GM23248 (cell line): Measurements from ENCODE around the gene COX5A. TPM values are rescaled to one million over a fixed set of nuclear protein-coding genes. Genes with fewer than 3 reads are reported as not detected.
A peak's percentile ranks its signal among the peaks of the same experiment; 100 is the strongest.

Experiments
- DNase-seq: peaks from one replicate; pipeline ENCODE4 v3.0.0-alpha.2; 2015
- H2AFZ ChIP-seq: fragments of 200-600 bp; sonication (generic); 2 replicates; pipeline ENCODE4 v1.6.1; 2016; ENCODE audit warnings: antibody characterized with exemption
- H3F3A ChIP-seq: fragments of 200-600 bp; sonication (generic); 2 replicates; pipeline ENCODE4 v1.6.1; 2016; ENCODE audit warnings: mild to moderate bottlenecking, antibody characterized with exemption, mixed run types; ENCODE audit not compliant: insufficient read depth
- H3K27ac ChIP-seq: fragments of 200-600 bp; sonication (generic); 2 replicates; pipeline ENCODE4 v1.5.1; 2016; ENCODE audit warnings: mild to moderate bottlenecking
- H3K27me3 ChIP-seq: fragments of 200-600 bp; sonication (generic); replicated peaks from 2 replicates; pipeline ENCODE4 v1.6.1; 2016; ENCODE audit warnings: mild to moderate bottlenecking; ENCODE audit not compliant: insufficient read depth
- H3K36me3 ChIP-seq: fragments of 200-600 bp; sonication (generic); 2 replicates; pipeline ENCODE4 v1.6.1; 2016; ENCODE audit warnings: low read depth, mild to moderate bottlenecking
- H3K4me1 ChIP-seq: fragments of 200-600 bp; sonication (generic); 2 replicates; pipeline ENCODE4 v1.6.1; 2016; ENCODE audit warnings: mild to moderate bottlenecking; ENCODE audit not compliant: insufficient read depth
- H3K4me2 ChIP-seq: fragments of 200-600 bp; sonication (generic); one replicate; pipeline ENCODE4 v1.6.1; 2016; ENCODE audit warnings: mild to moderate bottlenecking; ENCODE audit not compliant: unreplicated experiment
- H3K4me3 ChIP-seq: fragments of 200-600 bp; sonication (generic); 2 replicates; pipeline ENCODE4 v1.5.1; 2016; ENCODE audit warnings: mild to moderate bottlenecking
- H3K79me2 ChIP-seq: fragments of 200-600 bp; sonication (generic); 2 replicates; pipeline ENCODE4 v1.6.1; 2016; ENCODE audit warnings: mild to moderate bottlenecking; ENCODE audit not compliant: insufficient read depth
- H3K9ac ChIP-seq: fragments of 200-600 bp; sonication (generic); 2 replicates; pipeline ENCODE4 v1.6.1; 2016; ENCODE audit warnings: mild to moderate bottlenecking
- H3K9me2 ChIP-seq: fragments of 200-600 bp; sonication (generic); 2 replicates; pipeline ENCODE4 v1.6.1; 2016; ENCODE audit warnings: mixed run types, mild to moderate bottlenecking, moderate library complexity; ENCODE audit not compliant: insufficient read depth
- H3K9me3 ChIP-seq: fragments of 200-600 bp; sonication (generic); one replicate; pipeline ENCODE4 v1.6.1; 2017; ENCODE audit warnings: low read depth
- H4K20me1 ChIP-seq: fragments of 200-600 bp; sonication (generic); 2 replicates; pipeline ENCODE4 v1.6.0; 2016; ENCODE audit not compliant: insufficient read depth
- EZH2 ChIP-seq: fragments of 200-600 bp; sonication (generic); IDR thresholded peaks from 2 replicates; pipeline ENCODE4 v1.6.1; 2018; ENCODE audit warnings: antibody characterized with exemption, mild to moderate bottlenecking; ENCODE audit not compliant: insufficient read depth, poor library complexity, severe bottlenecking
- EZH2phosphoT487 ChIP-seq: fragments of 200-600 bp; sonication (generic); IDR thresholded peaks from 2 replicates; pipeline ENCODE4 v1.6.1; 2018; ENCODE audit warnings: antibody characterized with exemption, moderate library complexity, mild to moderate bottlenecking, low read depth; ENCODE audit not compliant: insufficient read depth
- WGBS, 2 experiments: methylation state at CpG; one replicate each; pipeline ENCODE4 v1.1.6; 2015 to 2017; ENCODE audit warnings: low lambda C conversion rate in 2 of 2, low coverage in 1 of 2; ENCODE audit errors: missing lambda C conversion rate in 2 of 2; 5-methylcytosine and 5-hydroxymethylcytosine counted together
- in situ Hi-C: fragments of 300-500 bp; cut with MboI; formaldehyde crosslinking; loops from 2 replicates; pipeline ENCODE4 v1.15.0; 2020
- polyA plus RNA-seq: library from polyadenylated mRNA; unstranded; fragments of >200 nt; fragmentation: Nextera tagmentation; extraction: Ambion mirVana; gene quantifications from 2 replicates; pipeline ENCODE4 v1.2.1, GENCODE V29; 2016
- total RNA-seq: library from RNA; depleted of rRNA; stranded (reverse); fragments of >200 nt; shearing (Covaris generic); gene quantifications from 2 replicates; pipeline ENCODE4 v1.2.3, GENCODE V29; 2014

The COX5A gene
- total and polyA plus RNA-seq, 2 experiments from 2014 or later: 48.2 to 321 TPM

GRCh38 chr15:74907163-74907870 is 30.6 kb downstream of the COX5A start:
- H4K20me1 ChIP-seq: 0 out of 2 replicates have a peak, but pooled peaks cover 6% of the 10 kb centered on the region
- DNase-seq: peak; percentile 65
- H3F3A ChIP-seq: peaks cover 16% of the 10 kb centered on the region
- H3K79me2 ChIP-seq: peaks cover 37% of the 10 kb centered on the region
- peak overlapping the region; percentile 91 for H3K4me2 ChIP-seq
- H3K4me1 ChIP-seq: peaks cover 12% of the 10 kb centered on the region
- in situ Hi-C loops: no loop called here
- peak overlapping the region; percentile 98 for H3K4me3 ChIP-seq
- no peaks in the 10 kb centered on the region for H3K27me3 ChIP-seq
- 45 to 47% methylated on average over 8 of the region's 8 CpGs for WGBS, 2 experiments
- peak overlapping the region; percentile 88 for H3K27ac ChIP-seq
- TF ChIP-seq EZH2 (no peak), EZH2phosphoT487 (no peak)
- no peaks in the 10 kb centered on the region for H3K9me3 ChIP-seq
- H3K9me2 ChIP-seq: no peaks in the 10 kb centered on the region
- peak overlapping the region; percentile 100 for H2AFZ ChIP-seq
- H3K36me3 ChIP-seq: peaks cover 17% of the 10 kb centered on the region
- peak overlapping the region; percentile 96 for H3K9ac ChIP-seq

GRCh38 chr15:74906450-74907162 is 31.3 kb downstream of the COX5A start, which contains the start of gene FAM219B:
FAM219B (minus strand) TSS chr15:74906851; CDS start chr15:74906800, 51 bp downstream.
- no peaks in the 10 kb centered on the region for H3K9me3 ChIP-seq
- no peak for TF ChIP-seq EZH2phosphoT487
- TF ChIP-seq EZH2: no peak
- in situ Hi-C loops: no loop called here
- peaks cover 12% of the 10 kb centered on the region for H3K4me1 ChIP-seq
- peak within 1 kb of the TSS; percentile 96 for H3K9ac ChIP-seq
- peak; percentile 99 for DNase-seq
- H3K79me2 ChIP-seq: peaks cover 41% of the 10 kb centered on the region
- no peaks in the 10 kb centered on the region for H3K27me3 ChIP-seq
- H4K20me1 ChIP-seq: 0 out of 2 replicates have a peak, but pooled peaks cover 6% of the 10 kb centered on the region
- 1 to 3% methylated on average over 38 to 59 of the region's 74 CpGs for WGBS, 2 experiments
- peak within 1 kb of the TSS; percentile 98 for H3K4me3 ChIP-seq
- peaks cover 17% of the 10 kb centered on the region for H3K36me3 ChIP-seq
- peak within 1 kb of the TSS; percentile 100 for H2AFZ ChIP-seq
- no peaks in the 10 kb centered on the region for H3K9me2 ChIP-seq
- peaks cover 20% of the 10 kb centered on the region for H3F3A ChIP-seq
- H3K27ac ChIP-seq: peak within 1 kb of the TSS; percentile 88
- peak within 1 kb of the TSS; percentile 91 for H3K4me2 ChIP-seq

GRCh38 chr15:74906067-74906449 is 31.8 kb downstream of the COX5A start:
- peak overlapping the region; percentile 100 for H2AFZ ChIP-seq
- H3F3A ChIP-seq: peaks cover 20% of the 10 kb centered on the region
- TF ChIP-seq EZH2 (no peak), EZH2phosphoT487 (no peak)
- H3K36me3 ChIP-seq: peaks cover 20% of the 10 kb centered on the region
- H3K4me3 ChIP-seq: peak overlapping the region; percentile 98
- peak overlapping the region; percentile 91 for H3K4me2 ChIP-seq
- in situ Hi-C loops: no loop called here
- H3K9ac ChIP-seq: peak overlapping the region; percentile 96
- H3K9me2 ChIP-seq: no peaks in the 10 kb centered on the region
- peaks cover 46% of the 10 kb centered on the region for H3K79me2 ChIP-seq
- H4K20me1 ChIP-seq: 0 out of 2 replicates have a peak, but pooled peaks cover 6% of the 10 kb centered on the region
- no peaks in the 10 kb centered on the region for H3K9me3 ChIP-seq
- WGBS, 2 experiments: 0 to 1% methylated on average over 16 to 20 of the region's 20 CpGs
- peaks cover 12% of the 10 kb centered on the region for H3K4me1 ChIP-seq
- DNase-seq: peak; percentile 59
- H3K27me3 ChIP-seq: no peaks in the 10 kb centered on the region
- H3K27ac ChIP-seq: peak overlapping the region; percentile 88

GRCh38 chr15:74904190-74904805 is 33.6 kb downstream of the COX5A start:
- no peak overlapping the region for H3K4me3 ChIP-seq
- H3K9me2 ChIP-seq: no peaks in the 10 kb centered on the region
- H3K9ac ChIP-seq: 0 out of 2 replicates have a peak overlapping the region, but pooled peaks have one; percentile 96
- 82 to 83% methylated on average over 7 of the region's 7 CpGs for WGBS, 2 experiments
- in situ Hi-C loops: no loop called here
- H4K20me1 ChIP-seq: 0 out of 2 replicates have a peak, but pooled peaks cover 6% of the 10 kb centered on the region
- peaks cover 48% of the 10 kb centered on the region for H3K79me2 ChIP-seq
- H3K9me3 ChIP-seq: no peaks in the 10 kb centered on the region
- DNase-seq: no peak
- H3F3A ChIP-seq: peaks cover 33% of the 10 kb centered on the region
- no peak overlapping the region for H2AFZ ChIP-seq
- H3K4me2 ChIP-seq: peak overlapping the region; percentile 91
- TF ChIP-seq EZH2phosphoT487 (no peak), EZH2 (no peak)
- peaks cover 12% of the 10 kb centered on the region for H3K4me1 ChIP-seq
- peaks cover 28% of the 10 kb centered on the region for H3K36me3 ChIP-seq
- no peaks in the 10 kb centered on the region for H3K27me3 ChIP-seq
- H3K27ac ChIP-seq: no peak overlapping the region
